ENCODE measurements around the gene ARL15. TPM values are rescaled to one million over a fixed set of nuclear protein-coding genes. Genes with fewer than 3 reads are reported as not detected.

ARL15 gene
- total RNA-seq, 1 experiment from 2014 or later: 140 TPM

DNA sequence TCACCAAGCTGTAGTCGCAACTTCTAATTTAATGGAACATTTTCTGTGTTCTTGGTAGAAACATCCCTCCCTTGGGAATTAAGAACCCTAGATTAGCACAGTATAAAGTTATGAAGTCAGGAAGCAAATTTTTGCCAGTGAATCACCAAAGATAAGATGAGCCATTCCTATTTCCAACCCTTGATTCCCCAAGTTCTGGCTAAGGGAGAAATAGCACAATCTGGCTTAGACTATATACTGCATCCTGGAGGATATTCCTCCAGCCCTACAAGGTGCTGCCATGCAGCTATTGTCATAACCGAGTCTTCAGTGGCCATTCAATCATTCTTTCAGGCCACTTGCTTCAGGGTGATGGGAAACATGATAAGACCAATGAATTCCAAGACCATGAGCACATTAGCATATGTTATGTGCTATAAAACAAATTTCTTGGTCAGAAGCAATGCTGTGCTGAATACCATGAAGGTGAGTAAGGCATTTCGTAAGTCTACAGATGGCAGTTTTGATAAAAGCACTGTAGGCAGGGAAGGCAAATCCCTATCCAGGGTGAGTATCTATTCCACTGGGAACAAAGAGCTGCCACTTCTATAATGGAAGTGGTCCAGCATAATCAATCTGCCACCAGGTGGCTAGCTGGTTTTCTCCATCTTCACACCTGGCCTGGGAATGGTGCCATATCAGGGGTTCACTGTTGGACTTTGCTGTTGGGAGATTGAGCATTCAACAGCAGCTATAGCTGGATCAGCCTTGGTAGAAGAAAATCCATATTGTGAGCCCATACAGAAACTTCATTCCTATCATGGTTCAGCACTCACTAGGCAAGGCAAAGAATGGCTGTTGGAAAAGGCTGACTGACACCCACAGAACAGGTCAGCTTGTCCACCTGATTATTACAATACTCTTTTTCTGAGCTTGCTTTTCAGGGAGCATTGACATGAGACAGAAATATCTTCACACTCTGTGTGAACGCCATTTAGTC lies 19.6 kb upstream of the ARL15 start:
- H3K4me1 Mint-ChIP-seq (ENCODE audit: low read depth, unreplicated experiment): peaks cover 18% of the 10 kb centered on the region
- peak; percentile 49 to 50 for DNase-seq
- BruUV-seq (replicated peaks): no TSS peak

DNA sequence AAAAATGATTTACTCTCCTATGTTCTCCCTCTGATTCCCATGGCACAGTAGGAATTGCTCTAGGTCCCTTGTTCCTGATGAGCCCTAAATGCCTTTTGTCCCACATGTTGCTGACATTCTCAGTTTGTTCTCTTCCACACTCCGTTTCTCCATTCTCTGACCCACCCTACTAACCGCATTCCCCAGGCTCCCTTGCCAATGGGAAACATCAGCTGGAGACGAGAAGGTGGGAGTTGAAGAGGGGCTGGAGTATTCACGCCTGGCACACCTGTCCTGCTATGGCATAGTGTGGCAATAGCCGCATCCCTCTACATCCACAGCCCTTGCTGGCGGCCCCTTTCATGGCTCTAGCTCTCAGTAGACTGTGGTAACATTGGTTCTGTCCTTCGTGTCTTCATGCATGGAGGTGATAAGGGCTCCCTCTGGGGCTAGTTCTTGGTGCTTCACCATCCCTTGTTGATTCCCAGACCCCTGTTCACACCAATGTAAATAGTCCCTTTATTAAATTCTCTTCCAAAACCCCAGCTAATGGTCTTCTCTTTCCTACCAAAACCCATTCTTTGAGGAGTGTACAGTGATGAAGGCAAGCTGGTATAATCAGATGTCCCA lies 16.4 kb upstream of the ARL15 start:
- POLR2A ChIA-PET: interaction anchor here (1.8 kb wide), 1 partner anchor 17 kb away, joined by 4 read pairs; the partner anchor contains the start of gene ARL15
- H3K36me3 ChIP-seq (ENCODE audit: control insufficient read depth, insufficient read depth, low read length): no peaks in the 10 kb centered on the region
- intact Hi-C loops (cut with micrococcal nuclease; ENCODE audit: unreplicated experiment): no loop called here
- no peaks in the 10 kb centered on the region for H3K9me3 ChIP-seq
- TF ChIP-seq, protein P1, sequence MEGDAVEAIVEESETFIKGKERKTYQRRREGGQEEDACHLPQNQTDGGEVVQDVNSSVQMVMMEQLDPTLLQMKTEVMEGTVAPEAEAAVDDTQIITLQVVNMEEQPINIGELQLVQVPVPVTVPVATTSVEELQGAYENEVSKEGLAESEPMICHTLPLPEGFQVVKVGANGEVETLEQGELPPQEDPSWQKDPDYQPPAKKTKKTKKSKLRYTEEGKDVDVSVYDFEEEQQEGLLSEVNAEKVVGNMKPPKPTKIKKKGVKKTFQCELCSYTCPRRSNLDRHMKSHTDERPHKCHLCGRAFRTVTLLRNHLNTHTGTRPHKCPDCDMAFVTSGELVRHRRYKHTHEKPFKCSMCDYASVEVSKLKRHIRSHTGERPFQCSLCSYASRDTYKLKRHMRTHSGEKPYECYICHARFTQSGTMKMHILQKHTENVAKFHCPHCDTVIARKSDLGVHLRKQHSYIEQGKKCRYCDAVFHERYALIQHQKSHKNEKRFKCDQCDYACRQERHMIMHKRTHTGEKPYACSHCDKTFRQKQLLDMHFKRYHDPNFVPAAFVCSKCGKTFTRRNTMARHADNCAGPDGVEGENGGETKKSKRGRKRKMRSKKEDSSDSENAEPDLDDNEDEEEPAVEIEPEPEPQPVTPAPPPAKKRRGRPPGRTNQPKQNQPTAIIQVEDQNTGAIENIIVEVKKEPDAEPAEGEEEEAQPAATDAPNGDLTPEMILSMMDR (IDR thresholded peaks at IDR 0.05; ENCODE audit: insufficient read depth in 1 of 2, low read depth in 1 of 2, low read length in 1 of 2, severe bottlenecking in 1 of 2, unreplicated experiment in 1 of 2): no peak
- DNase-seq: no peak
- no TSS peak for BruUV-seq (replicated peaks)
- H3K4me1 ChIP-seq: peaks cover 23% of the 10 kb centered on the region
- Mint-ChIP-seq H3K27ac (ENCODE audit: unreplicated experiment) (no peak overlapping the region), H3K9me3 (ENCODE audit: unreplicated experiment) (peaks cover 16% of the 10 kb centered on the region), H3K36me3 (ENCODE audit: insufficient read depth, unreplicated experiment) (peaks cover 6% of the 10 kb centered on the region), H3K4me3 (ENCODE audit: unreplicated experiment) (no peak overlapping the region), H3K4me1 (ENCODE audit: low read depth, unreplicated experiment) (peaks cover 19% of the 10 kb centered on the region), H3K27me3 (ENCODE audit: insufficient read depth, unreplicated experiment) (no peaks in the 10 kb centered on the region)
- no peaks in the 10 kb centered on the region; the same call in 1 of the 2 replicates for H3K27me3 ChIP-seq (replicated peaks; ENCODE audit: control insufficient read depth, insufficient read depth, low read length)
- CTCF ChIA-PET: no interaction called here
- H3K4me3 ChIP-seq (ENCODE audit: low read depth, low read length): no peak overlapping the region

More for the DNA sequence above, 19.6 kb upstream of the ARL15 start:
- Mint-ChIP-seq H3K9me3 (ENCODE audit: unreplicated experiment) (peaks cover 25% of the 10 kb centered on the region), H3K27ac (ENCODE audit: unreplicated experiment) (peak overlapping the region; percentile 72), H3K36me3 (ENCODE audit: insufficient read depth, unreplicated experiment) (peaks cover 6% of the 10 kb centered on the region), H3K4me3 (ENCODE audit: unreplicated experiment) (no peak overlapping the region), H3K27me3 (ENCODE audit: insufficient read depth, unreplicated experiment) (no peaks in the 10 kb centered on the region)
- ChIA-PET POLR2A (interaction anchor here (1.0 kb wide), 1 partner anchor 20 kb away, joined by 5 read pairs; the partner anchor contains the start of gene ARL15), CTCF (interaction anchor here (0.7 to 1.3 kb wide), 2 partner anchors 18 to 76 kb away, joined by 4 read pairs; no protein-coding TSS in a partner anchor)
- Histone ChIP-seq H3K4me3 (ENCODE audit: low read depth, low read length) (no peak overlapping the region), H3K27me3 (replicated peaks; ENCODE audit: control insufficient read depth, insufficient read depth, low read length) (no peaks in the 10 kb centered on the region), H3K4me1 (peaks cover 22% of the 10 kb centered on the region), H3K36me3 (ENCODE audit: control insufficient read depth, insufficient read depth, low read length) (no peaks in the 10 kb centered on the region), H3K9me3 (peaks cover 5% of the 10 kb centered on the region; the same call in 1 of the 2 replicates)
- intact Hi-C loops (cut with micrococcal nuclease; ENCODE audit: unreplicated experiment): loop anchor here (1.0 kb wide), 1 partner anchor 54 kb away; no protein-coding TSS in a partner anchor
- TF ChIP-seq, protein P1 (IDR thresholded peaks at IDR 0.05; ENCODE audit: insufficient read depth in 1 of 2, low read depth in 1 of 2, low read length in 1 of 2, severe bottlenecking in 1 of 2, unreplicated experiment in 1 of 2): peak in 1 of 2 experiments; percentile 15

Data from Caco-2 (cell line).